Measurements from ENCODE around the gene ZNF487. TPM values are rescaled to one million over a fixed set of nuclear protein-coding genes. Genes with fewer than 3 reads are reported as not detected.
"Not testable (repeated sequence)": the region's sequence is repeated elsewhere in the genome, so short reads cannot be mapped to it uniquely, and the experiment has no call there.

ZNF487 gene
- polyA plus RNA-seq, 3 donors from 2014 or later: 7.7 to 15.8 (median 13.0) TPM

DNA sequence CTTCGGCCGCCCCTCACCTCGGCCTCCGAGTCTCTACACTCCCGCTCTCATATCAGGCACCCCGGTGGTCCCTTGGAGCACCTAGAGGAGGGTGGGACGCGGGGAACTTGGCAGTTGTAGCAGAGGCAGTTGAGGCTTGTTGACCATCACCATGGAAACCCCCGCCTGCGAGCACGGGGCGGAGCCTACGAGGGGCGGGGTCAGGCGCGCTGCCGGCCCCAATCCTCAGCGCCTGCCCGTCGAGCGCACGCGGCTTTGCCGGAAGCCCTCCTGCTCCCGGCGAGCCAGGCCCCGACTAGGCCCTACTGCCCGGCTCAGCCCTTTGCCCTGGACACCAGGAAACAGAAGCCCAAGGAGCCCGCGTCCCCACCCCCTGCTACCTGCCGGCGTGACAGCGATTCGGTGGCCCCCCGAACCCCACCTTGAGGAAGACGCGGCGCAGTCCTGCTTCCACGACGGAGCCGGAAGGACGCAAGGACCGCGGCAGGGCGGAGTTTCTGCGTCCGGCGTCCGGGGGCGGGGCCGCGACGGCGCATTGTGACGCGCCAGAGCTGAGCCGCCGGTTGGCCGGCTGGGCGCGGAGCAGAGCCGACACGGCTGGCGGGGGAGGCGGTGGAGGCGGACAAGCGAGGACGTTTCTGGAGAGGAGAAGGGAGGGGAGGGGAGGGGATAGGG is 28.1 kb upstream of the ZNF487 start, which contains the start of gene HNRNPF:
HNRNPF (minus strand) TSS at position 477 of the 675 bp plus-strand sequence. CDS start 21,302 bp downstream, outside the sequence.
- Mint-ChIP-seq H3K4me3 (peak within 1 kb of the TSS; percentile 97 to 100 (median 99)), H3K4me1 (peaks cover 41 to 48% of the 10 kb centered on the region in 2 donors), H3K27me3 (ENCODE audit: low read depth in 3 of 3) (peaks cover 23 to 30% (median 29%) of the 10 kb centered on the region in 3 donors), H3K36me3 (peaks cover 0 to 5% (median 0%) of the 10 kb centered on the region in 3 donors), H3K27ac (peak within 1 kb of the TSS; percentile 96 to 100 (median 99)), H3K9me3 (no peaks in the 10 kb centered on the region)
- peak; percentile 98 for DNase-seq

DNA sequence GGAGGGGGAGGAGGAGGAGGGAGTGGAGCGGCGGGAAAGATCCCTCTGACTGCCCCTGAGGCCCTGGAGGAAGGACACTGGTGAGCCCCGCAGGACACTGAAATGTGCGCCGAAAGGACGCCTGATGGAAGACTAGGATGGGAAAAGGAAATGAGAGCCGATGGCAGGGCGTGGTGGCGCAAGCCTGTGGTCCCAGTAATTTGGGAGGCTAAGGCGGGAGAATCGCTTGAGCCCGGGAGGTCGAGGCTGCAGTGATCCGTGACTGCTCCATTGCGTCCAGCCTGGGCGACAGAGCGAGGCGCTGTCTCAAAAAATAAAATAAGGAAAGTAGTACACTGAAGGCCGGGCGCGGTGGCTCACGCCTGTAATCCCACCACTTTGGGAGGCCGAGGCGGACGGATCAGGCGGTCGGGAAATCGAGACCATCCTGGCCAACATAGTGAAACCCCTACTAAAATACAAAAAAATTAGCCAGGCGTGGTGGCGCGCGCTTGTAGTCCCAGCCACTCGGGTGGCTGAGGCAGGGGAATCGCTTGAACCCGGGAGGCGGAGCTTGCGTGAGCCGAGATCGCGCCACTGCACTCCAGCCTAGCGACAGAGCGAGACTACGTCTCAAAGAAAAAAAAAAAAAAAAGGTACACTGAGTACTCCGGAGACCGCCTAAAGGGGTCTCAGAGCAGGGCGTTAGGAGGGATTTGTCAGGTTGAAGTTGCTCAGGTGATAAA is 27.4 kb upstream of the ZNF487 start:
- H3K27me3 Mint-ChIP-seq (ENCODE audit: low read depth in 3 of 3): peaks cover 23 to 30% (median 26%) of the 10 kb centered on the region in 3 donors
- H3K27ac Mint-ChIP-seq: peak overlapping the region; percentile 96 to 100 (median 99)
- peaks cover 34 to 41% of the 10 kb centered on the region in 2 donors for H3K4me1 Mint-ChIP-seq
- H3K36me3 Mint-ChIP-seq: peaks cover 0 to 4% (median 0%) of the 10 kb centered on the region in 3 donors
- DNase-seq: peak; percentile 69 to 77 (median 74)
- peak overlapping the region; percentile 97 to 100 (median 99) for H3K4me3 Mint-ChIP-seq
- H3K9me3 Mint-ChIP-seq: no peaks in the 10 kb centered on the region

GRCh38 chr10:43410345-43410744 is 26.6 kb upstream of the ZNF487 start:
- Mint-ChIP-seq H3K27ac (peak overlapping the region; percentile 96 to 100 (median 99)), H3K36me3 (no peaks in the 10 kb centered on the region), H3K4me1 (peaks cover 26 to 34% of the 10 kb centered on the region in 2 donors), H3K9me3 (no peaks in the 10 kb centered on the region), H3K4me3 (peak overlapping the region; percentile 97 to 100 (median 99)), H3K27me3 (ENCODE audit: low read depth in 3 of 3) (peaks cover 22 to 30% (median 23%) of the 10 kb centered on the region in 3 donors)
- DNase-seq: no peak

GRCh38 chr10:43411536-43411935 is 25.4 kb upstream of the ZNF487 start:
- H3K27me3 Mint-ChIP-seq (ENCODE audit: low read depth in 3 of 3): peaks cover 20 to 30% (median 22%) of the 10 kb centered on the region in 3 donors

GRCh38 chr10:43415544-43415943 is 21.4 kb upstream of the ZNF487 start:
- Mint-ChIP-seq H3K4me1 (peaks cover 32 to 37% of the 10 kb centered on the region in 2 donors), H3K36me3 (no peaks in the 10 kb centered on the region), H3K4me3 (no peak overlapping the region), H3K9me3 (no peaks in the 10 kb centered on the region), H3K27ac (peak overlapping the region in 1 of 6 donors; percentile 11), H3K27me3 (ENCODE audit: low read depth in 3 of 3) (peaks cover 4 to 14% (median 12%) of the 10 kb centered on the region in 3 donors)
- no peak for DNase-seq

More at GRCh38 chr10:43411536-43411935, 25.4 kb upstream of the ZNF487 start:
- Mint-ChIP-seq H3K4me1 (peaks cover 15 to 23% of the 10 kb centered on the region in 2 donors), H3K4me3 (no peak overlapping the region), H3K9me3 (no peaks in the 10 kb centered on the region), H3K36me3 (no peaks in the 10 kb centered on the region), H3K27ac (no peak overlapping the region)
- DNase-seq: no peak

GRCh38 chr10:43417950-43418768 is 18.8 kb upstream of the ZNF487 start:
- Mint-ChIP-seq H3K9me3 (no peaks in the 10 kb centered on the region), H3K27me3 (ENCODE audit: low read depth in 3 of 3) (peaks cover 7 to 23% (median 17%) of the 10 kb centered on the region in 3 donors), H3K4me3 (peak overlapping the region; percentile 56 to 82 (median 70)), H3K36me3 (no peaks in the 10 kb centered on the region), H3K4me1 (peaks cover 43 to 45% of the 10 kb centered on the region in 2 donors), H3K27ac (peak overlapping the region; percentile 92 to 99 (median 96))
- peak; percentile 78 to 82 (median 82) for DNase-seq

DNA sequence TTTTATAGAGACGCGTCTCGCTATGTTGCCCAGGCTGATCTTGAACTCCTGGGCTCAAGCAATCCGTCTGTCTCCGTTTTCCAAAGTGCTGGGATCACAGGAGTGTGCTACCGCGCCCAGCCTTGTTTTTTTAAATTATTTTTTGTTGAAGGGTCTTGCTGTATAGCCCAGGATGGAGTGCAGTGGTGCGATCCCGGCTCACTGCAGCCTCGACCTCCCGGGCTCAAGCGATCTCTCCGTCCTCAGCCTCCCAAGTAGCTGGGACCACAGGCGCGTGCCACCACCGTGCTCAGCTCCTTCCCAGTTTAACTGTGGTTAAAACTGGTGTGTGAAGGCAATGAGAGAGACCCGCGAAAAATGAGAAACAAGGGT is 16.9 kb upstream of the ZNF487 start:
- Mint-ChIP-seq H3K4me1 (peaks cover 43 to 45% of the 10 kb centered on the region in 2 donors), H3K4me3 (peak overlapping the region; percentile 72 to 87 (median 84)), H3K27ac (peak overlapping the region; percentile 92 to 99 (median 97)), H3K9me3 (no peaks in the 10 kb centered on the region), H3K27me3 (ENCODE audit: low read depth in 3 of 3) (peaks cover 7 to 23% (median 17%) of the 10 kb centered on the region in 3 donors), H3K36me3 (no peaks in the 10 kb centered on the region)
- DNase-seq: no peak

GRCh38 chr10:43420369-43421200 is 16.3 kb upstream of the ZNF487 start:
- Mint-ChIP-seq H3K27me3 (ENCODE audit: low read depth in 3 of 3) (peaks cover 7 to 23% (median 17%) of the 10 kb centered on the region in 3 donors), H3K4me3 (peak overlapping the region; percentile 92 to 95 (median 92)), H3K27ac (peak overlapping the region; percentile 95 to 99 (median 99)), H3K9me3 (no peaks in the 10 kb centered on the region), H3K4me1 (peaks cover 43 to 45% of the 10 kb centered on the region in 2 donors), H3K36me3 (no peaks in the 10 kb centered on the region)
- peak; percentile 91 to 92 (median 91) for DNase-seq

- Mint-ChIP-seq H3K36me3 (no peaks in the 10 kb centered on the region), H3K4me3 (peak overlapping the region; percentile 92 to 95 (median 92)), H3K27me3 (ENCODE audit: low read depth in 3 of 3) (peaks cover 7 to 23% (median 17%) of the 10 kb centered on the region in 3 donors), H3K4me1 (peaks cover 43 to 45% of the 10 kb centered on the region in 2 donors), H3K9me3 (no peaks in the 10 kb centered on the region), H3K27ac (peak overlapping the region; percentile 95 to 99 (median 98))
- DNase-seq: no peak
Observed at GRCh38 chr10:43421201-43421507, 15.8 kb upstream of the ZNF487 start.

GRCh38 chr10:43421519-43421918 is 15.4 kb upstream of the ZNF487 start:
- no peaks in the 10 kb centered on the region for H3K36me3 Mint-ChIP-seq
- peak overlapping the region; percentile 80 to 99 (median 92) for H3K27ac Mint-ChIP-seq
- peak overlapping the region; percentile 47 to 95 (median 65) for H3K4me3 Mint-ChIP-seq
- peaks cover 43 to 45% of the 10 kb centered on the region in 2 donors for H3K4me1 Mint-ChIP-seq
- no peak for DNase-seq
- no peaks in the 10 kb centered on the region for H3K9me3 Mint-ChIP-seq
- peaks cover 7 to 23% (median 17%) of the 10 kb centered on the region in 3 donors for H3K27me3 Mint-ChIP-seq (ENCODE audit: low read depth in 3 of 3)

GRCh38 chr10:43421944-43422343 is 15.0 kb upstream of the ZNF487 start:
- peak overlapping the region in 3 of 5 donors; percentile 50 to 95 (median 92) for H3K4me3 Mint-ChIP-seq
- H3K9me3 Mint-ChIP-seq, H3K36me3 Mint-ChIP-seq, DNase-seq: not testable (repeated sequence)
- H3K4me1 Mint-ChIP-seq: peaks cover 43 to 45% of the 10 kb centered on the region in 2 donors
- peak overlapping the region; percentile 80 to 99 (median 92) for H3K27ac Mint-ChIP-seq
- peaks cover 7 to 22% (median 17%) of the 10 kb centered on the region in 3 donors for H3K27me3 Mint-ChIP-seq (ENCODE audit: low read depth in 3 of 3)

DNA sequence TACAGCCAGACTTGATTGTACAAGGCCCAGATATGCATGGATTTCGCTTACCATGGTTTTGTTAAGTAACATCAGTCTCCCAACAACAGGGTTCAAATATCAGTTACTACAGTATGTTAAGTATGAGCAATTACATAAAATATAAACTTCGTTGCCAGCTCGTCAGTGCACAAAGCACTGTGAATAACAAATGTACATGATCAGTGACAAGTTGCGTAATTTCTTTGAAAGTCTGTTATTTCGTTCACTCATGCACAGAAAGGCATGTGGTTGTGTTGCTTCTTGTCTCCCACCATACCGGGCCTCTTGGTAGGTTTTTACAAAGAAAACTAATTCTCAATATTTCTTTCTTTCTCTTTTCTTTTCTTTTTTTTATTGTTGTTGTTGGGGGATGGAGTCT is 12.5 kb upstream of the ZNF487 start:
- Mint-ChIP-seq H3K27ac (no peak overlapping the region), H3K4me3 (no peak overlapping the region), H3K27me3 (ENCODE audit: low read depth in 3 of 3) (peaks cover 7 to 19% (median 13%) of the 10 kb centered on the region in 3 donors), H3K9me3 (no peaks in the 10 kb centered on the region), H3K36me3 (no peaks in the 10 kb centered on the region), H3K4me1 (peaks cover 20 to 24% of the 10 kb centered on the region in 2 donors)
- no peak for DNase-seq
